Lower leg skin (tissue), 4 donors: ENCODE results near the gene TBCEL. TPM values are rescaled to one million over a fixed set of nuclear protein-coding genes. Genes with fewer than 3 reads are reported as not detected.

Experiments
- DNase-seq, 2 donors: peaks; one replicate each; pipeline ENCODE4 v3.0.0-alpha.2; 2019; ENCODE audit warnings: low spot score in 2 of 2
- H3K4me3 ChIP-seq: fragments of 200-600 bp; sonication (generic); 2 replicates; pipeline ENCODE4 v1.5.1; 2017; ENCODE audit warnings: mild to moderate bottlenecking, low read depth; ENCODE audit not compliant: poor library complexity, severe bottlenecking
- CTCF ChIP-seq, 3 donors: fragments of 450-650 bp; IDR thresholded peaks; one replicate each; pipeline ENCODE4 v1.5.1; 2016; ENCODE audit warnings: antibody characterized with exemption in 3 of 3, mild to moderate bottlenecking in 3 of 3, moderate library complexity in 2 of 3
- POLR2A ChIP-seq, 2 donors: fragments of 450-650 bp; IDR thresholded peaks; one replicate each; pipeline ENCODE4 v1.6.1; 2016 to 2017; ENCODE audit warnings: antibody characterized with exemption in 2 of 2, mild to moderate bottlenecking in 1 of 2, moderate library complexity in 1 of 2
- WGBS, 2 donors: methylation state at CpG; one replicate each; pipeline ENCODE4 v1.1.5; 2018; 5-methylcytosine and 5-hydroxymethylcytosine counted together
- intact Hi-C: fragments of 100-400 bp; cut with DNase I; formaldehyde crosslinking; loops from one replicate; pipeline ENCODE4 v1.15.0; 2023; ENCODE audit warnings: low total_unique reads
- total RNA-seq, 4 donors: library from RNA; depleted of rRNA; stranded (reverse); fragments of >200 nt; gene quantifications; one replicate each; pipeline ENCODE4 v1.1.0, GENCODE V29; 2016

The TBCEL gene
- total RNA-seq, 4 donors from 2014 or later: 6.4 to 11.2 (median 10.8) TPM

GRCh38 chr11:121117788-121118187 is 93.9 kb downstream of the TBCEL start:
- no peak for DNase-seq
- WGBS, 2 donors: 65 to 76% methylated on average over 6 of the region's 6 CpGs
- intact Hi-C loops: no loop called here

GRCh38 chr11:121119440-121119839 is 95.5 kb downstream of the TBCEL start:
- WGBS, 2 donors: 56 to 80% methylated on average over 1 of the region's 1 CpG
- no peak for DNase-seq
- TF ChIP-seq POLR2A (IDR thresholded peaks at IDR 0.05): no peak
- TF ChIP-seq CTCF (IDR thresholded peaks at IDR 0.05): no peak
- H3K4me3 ChIP-seq: no peak overlapping the region
- intact Hi-C loops: no loop called here

More at GRCh38 chr11:121117788-121118187, 93.9 kb downstream of the TBCEL start:
- H3K4me3 ChIP-seq: no peak overlapping the region
- no peak for TF ChIP-seq POLR2A (IDR thresholded peaks at IDR 0.05)
- no peak for TF ChIP-seq CTCF (IDR thresholded peaks at IDR 0.05)

GRCh38 chr11:121122328-121122727 is 98.4 kb downstream of the TBCEL start:
- TF ChIP-seq CTCF (IDR thresholded peaks at IDR 0.05): no peak
- no peak for TF ChIP-seq POLR2A (IDR thresholded peaks at IDR 0.05)
- no peak overlapping the region for H3K4me3 ChIP-seq
- WGBS, 2 donors: 90 to 100% methylated on average over 3 of the region's 3 CpGs
- DNase-seq: no peak
- intact Hi-C loops: no loop called here

GRCh38 chr11:121123496-121124069 is 99.7 kb downstream of the TBCEL start:
- DNase-seq: no peak
- intact Hi-C loops: no loop called here
- WGBS, 2 donors: 70 to 78% methylated on average over 6 of the region's 6 CpGs
- TF ChIP-seq CTCF (IDR thresholded peaks at IDR 0.05) (no peak), POLR2A (IDR thresholded peaks at IDR 0.05) (no peak)
- no peak overlapping the region for H3K4me3 ChIP-seq

GRCh38 chr11:121127809-121128208 is 103.9 kb downstream of the TBCEL start:
- intact Hi-C loops: no loop called here
- no peak overlapping the region for H3K4me3 ChIP-seq
- DNase-seq: no peak
- WGBS, 2 donors: 95 to 97% methylated on average over 30 of the region's 30 CpGs
- TF ChIP-seq POLR2A (IDR thresholded peaks at IDR 0.05): no peak
- no peak for TF ChIP-seq CTCF (IDR thresholded peaks at IDR 0.05)
